ENCODE data around the gene AMPD2.

Gene AMPD2

DNA sequence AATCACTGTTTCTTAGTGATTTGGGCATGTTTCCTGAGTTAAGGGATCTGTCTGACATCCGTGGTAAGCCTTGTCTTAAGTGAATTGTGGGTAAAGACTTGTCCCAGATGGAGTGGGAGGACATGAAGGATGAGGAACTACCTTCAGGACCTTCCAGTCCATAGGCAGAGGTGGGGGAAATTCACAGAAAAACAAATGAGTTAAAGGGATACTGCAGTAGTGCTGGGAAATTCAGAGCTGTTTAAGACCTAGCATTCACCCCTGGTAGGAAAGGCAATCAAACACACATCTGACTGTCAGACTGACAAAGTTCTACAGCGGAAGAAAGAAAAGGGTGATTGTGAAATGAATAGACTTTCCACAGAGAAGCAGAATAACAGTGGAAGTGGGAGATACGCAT lies 3.2 kb upstream of the AMPD2 start:
- no peak for DNase-seq (ENCODE audit: low read depth in 2 of 2)

GRCh38 chr1:109617291-109617801 lies 2.3 kb upstream of the AMPD2 start:
- DNase-seq (ENCODE audit: low read depth in 2 of 2) = no peak

GRCh38 chr1:109618661-109619575 lies 719 bp upstream of the AMPD2 start:
- DNase-seq (ENCODE audit: low read depth in 2 of 2) = no peak

- DNase-seq (ENCODE audit: low read depth in 2 of 2) = no peak
These were observed 759 bp downstream of the AMPD2 start for GRCh38 chr1:109620401-109620791.

DNA sequence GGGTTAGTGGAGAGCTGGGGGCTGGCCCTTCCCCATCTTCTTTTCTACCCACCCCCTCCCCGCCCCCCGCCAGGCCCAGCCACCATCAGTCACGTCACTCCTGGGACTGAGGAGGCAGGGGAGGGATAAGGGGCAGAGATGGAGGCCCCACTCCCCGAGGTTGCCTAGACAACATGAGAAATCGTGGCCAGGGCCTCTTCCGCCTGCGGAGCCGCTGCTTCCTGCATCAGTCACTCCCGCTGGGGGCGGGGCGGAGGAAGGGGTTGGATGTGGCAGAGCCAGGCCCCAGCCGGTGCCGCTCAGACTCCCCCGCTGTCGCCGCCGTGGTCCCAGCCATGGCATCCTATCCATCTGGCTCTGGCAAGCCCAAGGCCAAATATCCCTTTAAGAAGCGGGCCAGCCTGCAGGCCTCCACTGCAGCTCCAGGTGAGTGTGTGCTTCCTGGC lies 1.2 kb downstream of the AMPD2 start:
- peak; percentile 86 to 97 for DNase-seq (ENCODE audit: low read depth in 2 of 2)

- DNase-seq (ENCODE audit: low read depth in 2 of 2) = no peak
These were observed 1.9 kb downstream of the AMPD2 start for GRCh38 chr1:109621379-109622136.

GRCh38 chr1:109622137-109622892 lies 2.7 kb downstream of the AMPD2 start:
- DNase-seq (ENCODE audit: low read depth in 2 of 2) = no peak

- no peak for DNase-seq (ENCODE audit: low read depth in 2 of 2)
These were observed 3.3 kb downstream of the AMPD2 start for GRCh38 chr1:109622895-109623294.

- DNase-seq (ENCODE audit: low read depth in 2 of 2) = no peak
These were observed 4.0 kb downstream of the AMPD2 start for GRCh38 chr1:109623601-109624161.

- DNase-seq (ENCODE audit: low read depth in 2 of 2) = no peak
These were observed 4.8 kb downstream of the AMPD2 start for GRCh38 chr1:109624201-109625010.

DNA sequence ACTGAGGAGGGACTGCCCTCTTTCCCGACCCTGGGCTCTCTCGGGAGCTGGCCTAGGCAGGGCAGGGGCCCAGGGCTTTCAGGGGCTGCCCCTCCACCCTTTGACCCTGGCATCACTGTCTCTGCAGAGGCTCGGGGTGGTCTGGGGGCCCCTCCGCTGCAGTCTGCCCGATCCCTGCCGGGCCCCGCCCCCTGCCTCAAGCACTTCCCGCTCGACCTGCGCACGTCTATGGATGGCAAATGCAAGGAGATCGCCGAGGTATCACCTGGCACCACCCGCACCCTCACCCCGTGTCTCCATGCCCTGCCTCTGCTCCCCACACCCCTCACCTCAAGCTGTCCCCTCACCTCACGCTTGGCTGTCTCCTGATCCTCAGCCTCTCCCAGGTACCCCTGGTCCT lies 5.5 kb downstream of the AMPD2 start:
- DNase-seq (ENCODE audit: low read depth in 2 of 2) = no peak

GRCh38 chr1:109625601-109626560 lies 6.2 kb downstream of the AMPD2 start:
- DNase-seq (ENCODE audit: low read depth in 2 of 2) = no peak

DNA sequence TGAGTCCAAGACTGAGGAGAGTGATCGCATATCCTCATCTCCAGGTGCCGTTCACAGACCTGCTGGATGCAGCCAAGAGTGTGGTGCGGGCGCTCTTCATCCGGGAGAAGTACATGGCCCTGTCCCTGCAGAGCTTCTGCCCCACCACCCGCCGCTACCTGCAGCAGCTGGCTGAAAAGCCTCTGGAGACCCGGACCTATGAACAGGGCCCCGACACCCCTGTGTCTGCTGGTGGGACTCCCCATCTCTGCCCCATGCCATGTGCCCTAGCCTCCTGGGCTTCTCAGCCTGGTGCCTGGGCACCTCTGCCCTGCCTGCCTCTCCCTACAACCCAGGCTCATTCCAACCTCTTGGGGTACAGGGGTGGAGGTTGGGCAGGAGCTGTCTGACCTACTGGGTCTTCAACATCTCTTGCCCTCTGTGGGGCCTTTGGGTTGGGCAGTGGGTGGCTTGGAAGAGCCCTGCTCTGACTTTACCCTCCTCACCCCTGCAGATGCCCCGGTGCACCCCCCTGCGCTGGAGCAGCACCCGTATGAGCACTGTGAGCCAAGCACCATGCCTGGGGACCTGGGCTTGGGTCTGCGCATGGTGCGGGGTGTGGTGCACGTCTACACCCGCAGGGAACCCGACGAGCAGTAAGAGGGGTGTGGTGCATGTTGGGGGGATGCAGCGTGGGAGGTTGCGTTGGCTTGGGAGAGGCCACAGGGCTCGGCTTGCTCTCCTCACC lies 7.2 kb downstream of the AMPD2 start:
- DNase-seq (ENCODE audit: low read depth in 2 of 2) = no peak

DNA sequence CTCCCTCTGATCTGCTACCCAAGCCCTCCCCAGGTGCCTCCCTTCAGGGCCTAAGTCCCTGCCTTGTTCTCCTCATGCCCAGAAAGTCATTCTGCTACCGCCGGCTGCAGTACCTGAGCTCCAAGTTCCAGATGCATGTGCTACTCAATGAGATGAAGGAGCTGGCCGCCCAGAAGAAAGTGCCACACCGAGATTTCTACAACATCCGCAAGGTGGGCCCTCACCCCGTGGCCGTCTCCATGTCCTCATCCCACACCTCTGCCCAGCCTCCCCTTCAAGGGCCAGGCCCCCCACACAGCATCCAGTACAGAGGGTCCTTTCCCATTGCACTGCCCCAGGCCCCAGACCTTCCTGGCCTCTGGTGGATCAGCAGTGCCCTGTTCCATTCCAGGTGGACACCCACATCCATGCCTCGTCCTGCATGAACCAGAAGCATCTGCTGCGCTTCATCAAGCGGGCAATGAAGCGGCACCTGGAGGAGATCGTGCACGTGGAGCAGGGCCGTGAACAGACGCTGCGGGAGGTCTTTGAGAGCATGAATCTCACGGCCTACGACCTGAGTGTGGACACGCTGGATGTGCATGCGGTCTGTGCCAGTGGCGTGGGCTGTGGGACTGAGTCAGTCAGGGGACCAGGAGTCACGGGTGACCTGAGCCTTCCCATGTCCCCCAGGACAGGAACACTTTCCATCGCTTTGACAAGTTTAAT lies 8.2 kb downstream of the AMPD2 start:
- no peak for DNase-seq (ENCODE audit: low read depth in 2 of 2)

DNA sequence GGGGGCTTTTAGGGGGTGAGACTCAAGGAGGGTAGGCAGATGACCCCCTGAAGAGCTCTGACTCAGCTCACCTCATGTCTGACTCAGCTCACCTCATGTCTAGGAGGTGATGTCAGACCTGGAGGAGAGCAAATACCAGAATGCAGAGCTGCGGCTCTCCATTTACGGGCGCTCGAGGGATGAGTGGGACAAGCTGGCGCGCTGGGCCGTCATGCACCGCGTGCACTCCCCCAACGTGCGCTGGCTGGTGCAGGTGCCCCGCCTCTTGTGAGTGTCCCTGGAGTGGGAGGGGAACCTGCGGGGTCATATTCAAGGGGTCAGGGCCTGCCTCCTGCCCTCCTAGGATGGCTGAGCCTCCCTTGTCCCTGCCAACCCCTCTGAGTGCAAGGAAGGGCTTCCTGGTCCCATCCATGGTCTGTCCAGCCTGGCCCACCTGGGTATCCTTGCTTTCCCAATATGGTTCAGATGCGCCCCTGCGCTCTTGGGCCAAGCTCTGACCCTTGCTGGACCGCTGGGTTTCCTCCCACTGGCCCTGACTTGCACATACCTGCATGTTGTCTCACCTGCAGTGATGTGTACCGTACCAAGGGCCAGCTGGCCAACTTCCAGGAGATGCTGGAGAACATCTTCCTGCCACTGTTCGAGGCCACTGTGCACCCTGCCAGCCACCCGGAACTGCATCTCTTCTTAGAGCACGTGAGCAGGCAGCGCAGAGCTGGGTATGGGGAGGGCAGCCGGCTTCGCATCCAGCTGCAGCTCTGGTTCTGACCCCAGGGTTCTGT lies 9.1 kb downstream of the AMPD2 start:
- no peak for DNase-seq (ENCODE audit: low read depth in 2 of 2)

GRCh38 chr1:109629372-109630030 lies 9.9 kb downstream of the AMPD2 start:
- DNase-seq (ENCODE audit: low read depth in 2 of 2) = no peak
